A673 (cell line): Measurements from ENCODE around the gene GADL1.

Experiments
- EZH2 ChIP-seq: fragments of 200-600 bp; sonication (generic); IDR thresholded peaks from 2 replicates; pipeline ENCODE4 v1.6.1; 2017; ENCODE audit warnings: borderline replicate concordance, low read depth, mild to moderate bottlenecking, mixed read lengths, antibody characterized with exemption, low read length; ENCODE audit not compliant: poor library complexity, severe bottlenecking
- TF ChIP-seq, protein P1 (sequence below): fragments of 300-800, 200-600 bp; sonication (generic); conservative IDR thresholded peaks from 2 replicates; pipeline ENCODE4 v1.5.1; 2017; ENCODE audit warnings: low read depth, mild to moderate bottlenecking, antibody characterized with exemption, low read length, moderate library complexity, mixed read lengths

- TF ChIP-seq, protein P1, sequence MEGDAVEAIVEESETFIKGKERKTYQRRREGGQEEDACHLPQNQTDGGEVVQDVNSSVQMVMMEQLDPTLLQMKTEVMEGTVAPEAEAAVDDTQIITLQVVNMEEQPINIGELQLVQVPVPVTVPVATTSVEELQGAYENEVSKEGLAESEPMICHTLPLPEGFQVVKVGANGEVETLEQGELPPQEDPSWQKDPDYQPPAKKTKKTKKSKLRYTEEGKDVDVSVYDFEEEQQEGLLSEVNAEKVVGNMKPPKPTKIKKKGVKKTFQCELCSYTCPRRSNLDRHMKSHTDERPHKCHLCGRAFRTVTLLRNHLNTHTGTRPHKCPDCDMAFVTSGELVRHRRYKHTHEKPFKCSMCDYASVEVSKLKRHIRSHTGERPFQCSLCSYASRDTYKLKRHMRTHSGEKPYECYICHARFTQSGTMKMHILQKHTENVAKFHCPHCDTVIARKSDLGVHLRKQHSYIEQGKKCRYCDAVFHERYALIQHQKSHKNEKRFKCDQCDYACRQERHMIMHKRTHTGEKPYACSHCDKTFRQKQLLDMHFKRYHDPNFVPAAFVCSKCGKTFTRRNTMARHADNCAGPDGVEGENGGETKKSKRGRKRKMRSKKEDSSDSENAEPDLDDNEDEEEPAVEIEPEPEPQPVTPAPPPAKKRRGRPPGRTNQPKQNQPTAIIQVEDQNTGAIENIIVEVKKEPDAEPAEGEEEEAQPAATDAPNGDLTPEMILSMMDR: no peak
- no peak for TF ChIP-seq EZH2
Measured at GRCh38 chr3:30852833-30853232, 41.6 kb downstream of the GADL1 start.
